ENCODE data around the gene HEXIM1. TPM values are rescaled to one million over a fixed set of nuclear protein-coding genes. Genes with fewer than 3 reads are reported as not detected.

The HEXIM1 gene
- total and polyA plus RNA-seq, 8 donors = 6.8 to 17.2 (median 12.0) TPM

- ATAC-seq (no peak), DNase-seq (no peak), FAIRE-seq (no peak)
- TF ChIP-seq, protein P1, sequence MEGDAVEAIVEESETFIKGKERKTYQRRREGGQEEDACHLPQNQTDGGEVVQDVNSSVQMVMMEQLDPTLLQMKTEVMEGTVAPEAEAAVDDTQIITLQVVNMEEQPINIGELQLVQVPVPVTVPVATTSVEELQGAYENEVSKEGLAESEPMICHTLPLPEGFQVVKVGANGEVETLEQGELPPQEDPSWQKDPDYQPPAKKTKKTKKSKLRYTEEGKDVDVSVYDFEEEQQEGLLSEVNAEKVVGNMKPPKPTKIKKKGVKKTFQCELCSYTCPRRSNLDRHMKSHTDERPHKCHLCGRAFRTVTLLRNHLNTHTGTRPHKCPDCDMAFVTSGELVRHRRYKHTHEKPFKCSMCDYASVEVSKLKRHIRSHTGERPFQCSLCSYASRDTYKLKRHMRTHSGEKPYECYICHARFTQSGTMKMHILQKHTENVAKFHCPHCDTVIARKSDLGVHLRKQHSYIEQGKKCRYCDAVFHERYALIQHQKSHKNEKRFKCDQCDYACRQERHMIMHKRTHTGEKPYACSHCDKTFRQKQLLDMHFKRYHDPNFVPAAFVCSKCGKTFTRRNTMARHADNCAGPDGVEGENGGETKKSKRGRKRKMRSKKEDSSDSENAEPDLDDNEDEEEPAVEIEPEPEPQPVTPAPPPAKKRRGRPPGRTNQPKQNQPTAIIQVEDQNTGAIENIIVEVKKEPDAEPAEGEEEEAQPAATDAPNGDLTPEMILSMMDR (IDR thresholded peaks at IDR 0.05) = no peak
- intact Hi-C loops (cut with DNase I) = no loop called here
- WGBS, 2 donors = 80 to 81% methylated on average over 7 of the region's 7 CpGs
- Histone ChIP-seq H3K4me1 (peaks cover 0 to 10% (median 10%) of the 10 kb centered on the region in 3 donors), H3K36me3 (no peaks in the 10 kb centered on the region), H3K9me3 (no peaks in the 10 kb centered on the region), H3K4me3 (no peak overlapping the region), H3K27me3 (no peaks in the 10 kb centered on the region), H3K27ac (no peak overlapping the region)
Measured at GRCh38 chr17:45177563-45177962, 29.3 kb downstream of the HEXIM1 start.

DNA sequence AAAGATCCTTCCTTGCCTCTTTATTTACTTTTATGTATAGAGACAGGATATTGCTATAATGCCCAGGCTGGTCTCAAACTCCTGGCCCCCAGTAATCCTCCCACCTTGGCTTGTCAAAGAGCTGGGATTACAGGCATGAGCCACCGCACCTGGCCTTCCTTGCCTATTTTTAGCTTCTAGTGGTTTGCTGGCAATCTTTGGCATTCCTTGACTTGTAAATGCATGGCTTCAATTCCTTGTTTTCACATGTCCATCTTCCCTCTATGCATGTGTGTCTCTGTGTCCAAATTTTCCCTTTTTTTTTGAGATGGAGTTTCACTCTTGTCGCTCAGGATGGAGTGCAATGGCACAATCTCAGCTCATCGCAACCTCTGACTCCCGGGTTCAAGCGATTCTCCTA is 35.9 kb downstream of the HEXIM1 start:
- no peaks in the 10 kb centered on the region for H3K9me3 ChIP-seq
- H3K27ac ChIP-seq = no peak overlapping the region
- ATAC-seq (no peak), FAIRE-seq (no peak), DNase-seq (no peak)
- H3K27me3 ChIP-seq = no peaks in the 10 kb centered on the region
- H3K4me1 ChIP-seq = no peaks in the 10 kb centered on the region
- TF ChIP-seq, protein P1 (IDR thresholded peaks at IDR 0.05) = no peak
- intact Hi-C loops (cut with DNase I) = no loop called here
- H3K4me3 ChIP-seq = no peak overlapping the region
- H3K36me3 ChIP-seq = no peaks in the 10 kb centered on the region
- WGBS, 2 donors = 85 to 91% methylated on average over 5 of the region's 5 CpGs

DNA sequence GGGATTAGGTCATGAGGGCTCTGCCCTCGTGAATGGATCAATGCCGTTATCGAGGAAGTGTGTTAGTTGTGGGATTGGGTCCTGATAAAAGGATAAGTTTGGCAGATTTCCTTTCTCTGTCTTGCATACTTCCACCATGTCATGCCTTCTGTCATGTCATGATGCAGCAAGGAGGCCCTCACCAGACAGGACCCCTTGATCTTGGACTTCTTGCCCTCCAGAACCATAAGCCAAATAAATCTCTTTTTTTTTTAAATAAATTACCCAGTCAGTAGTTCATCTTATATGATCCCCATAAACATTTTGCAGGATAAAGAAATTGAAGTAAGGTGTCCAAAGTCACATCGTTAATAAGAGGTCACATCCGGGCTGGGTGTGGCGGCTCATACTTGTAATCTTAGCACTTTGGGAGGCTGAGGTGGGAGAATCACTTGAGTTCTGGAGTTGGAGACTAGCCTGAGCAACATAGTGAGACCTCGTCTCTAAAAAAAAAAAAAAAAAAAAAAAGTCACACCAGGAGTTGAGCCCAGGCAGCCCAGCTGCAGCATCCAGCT is 38.6 kb downstream of the HEXIM1 start:
- Histone ChIP-seq H3K27me3 (no peaks in the 10 kb centered on the region), H3K9me3 (no peaks in the 10 kb centered on the region), H3K27ac (no peak overlapping the region), H3K36me3 (no peaks in the 10 kb centered on the region), H3K4me1 (no peaks in the 10 kb centered on the region), H3K4me3 (no peak overlapping the region)
- TF ChIP-seq, protein P1 (IDR thresholded peaks at IDR 0.05) = no peak
- no peak for FAIRE-seq
- no peak for DNase-seq
- intact Hi-C loops (cut with DNase I) = no loop called here
- 65 to 67% methylated on average over 7 of the region's 7 CpGs for WGBS, 2 donors
- ATAC-seq = no peak

DNA sequence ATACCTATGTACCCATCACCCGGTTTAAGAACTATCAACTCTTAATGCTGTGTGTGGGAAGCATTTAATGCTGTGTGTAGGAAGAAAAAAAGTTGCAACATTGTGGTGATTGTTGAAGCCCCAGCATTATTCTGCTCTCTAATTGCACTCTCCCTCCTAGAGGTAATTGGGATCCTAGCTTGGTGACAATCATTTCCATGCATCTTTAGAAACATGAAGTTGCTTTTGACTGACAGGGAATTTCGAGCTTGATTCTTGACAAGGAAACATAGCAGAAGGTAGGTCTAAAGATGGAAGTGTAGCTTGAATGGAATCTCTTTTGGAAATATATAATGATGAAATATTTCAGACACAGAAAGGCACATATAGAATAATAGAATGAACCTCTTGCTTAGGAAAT is 40.7 kb downstream of the HEXIM1 start:
- H3K36me3 ChIP-seq = no peaks in the 10 kb centered on the region
- 66% methylated on average over 2 of the region's 2 CpGs for WGBS, 2 donors
- H3K4me3 ChIP-seq = no peak overlapping the region
- intact Hi-C loops (cut with DNase I) = no loop called here
- FAIRE-seq (no peak), DNase-seq (no peak), ATAC-seq (no peak)
- no peaks in the 10 kb centered on the region for H3K27me3 ChIP-seq
- TF ChIP-seq, protein P1 (IDR thresholded peaks at IDR 0.05) = no peak
- no peaks in the 10 kb centered on the region for H3K9me3 ChIP-seq
- no peaks in the 10 kb centered on the region for H3K4me1 ChIP-seq
- H3K27ac ChIP-seq = no peak overlapping the region

GRCh38 chr17:45190503-45191255 is 42.4 kb downstream of the HEXIM1 start:
- H3K9me3 ChIP-seq = no peaks in the 10 kb centered on the region
- TF ChIP-seq, protein P1 (IDR thresholded peaks at IDR 0.05) = no peak
- ATAC-seq (peak in 2 of 4 donors; percentile 30 to 42), FAIRE-seq (no peak), DNase-seq (no peak)
- H3K27me3 ChIP-seq = no peaks in the 10 kb centered on the region
- no peak overlapping the region for H3K4me3 ChIP-seq
- no peak overlapping the region for H3K27ac ChIP-seq
- 53 to 56% methylated on average over 11 of the region's 11 CpGs for WGBS, 2 donors
- H3K36me3 ChIP-seq = no peaks in the 10 kb centered on the region
- H3K4me1 ChIP-seq = no peaks in the 10 kb centered on the region
- intact Hi-C loops (cut with DNase I) = no loop called here
